Gastrocnemius medialis (tissue), 4 donors: ENCODE measurements around the gene ATXN7.

Source experiments
- POLR2A ChIP-seq, 2 donors: fragments of 450-650 bp; IDR thresholded peaks; one replicate each; pipeline ENCODE4 v1.6.1; 2017; ENCODE audit warnings: antibody characterized with exemption in 2 of 2, mild to moderate bottlenecking in 2 of 2, moderate library complexity in 2 of 2
- TF ChIP-seq, protein P1 (sequence below), 5 experiments: fragments of 450-650 bp in 3 of 5; fragments of 200-600 bp in 2 of 5; sonication (generic) in 2 of 5; IDR thresholded peaks in 4 of 5; conservative IDR thresholded peaks in 1 of 5; 1 replicate in 4 of 5; 2 replicates in 1 of 5; pipeline ENCODE4 v1.5.1; 2016 to 2019; ENCODE audit warnings: antibody characterized with exemption in 5 of 5, mild to moderate bottlenecking in 3 of 5, moderate library complexity in 3 of 5

GRCh38 chr3:63981980-63982379, 118.3 kb downstream of the ATXN7 start:
- TF ChIP-seq, protein P1, sequence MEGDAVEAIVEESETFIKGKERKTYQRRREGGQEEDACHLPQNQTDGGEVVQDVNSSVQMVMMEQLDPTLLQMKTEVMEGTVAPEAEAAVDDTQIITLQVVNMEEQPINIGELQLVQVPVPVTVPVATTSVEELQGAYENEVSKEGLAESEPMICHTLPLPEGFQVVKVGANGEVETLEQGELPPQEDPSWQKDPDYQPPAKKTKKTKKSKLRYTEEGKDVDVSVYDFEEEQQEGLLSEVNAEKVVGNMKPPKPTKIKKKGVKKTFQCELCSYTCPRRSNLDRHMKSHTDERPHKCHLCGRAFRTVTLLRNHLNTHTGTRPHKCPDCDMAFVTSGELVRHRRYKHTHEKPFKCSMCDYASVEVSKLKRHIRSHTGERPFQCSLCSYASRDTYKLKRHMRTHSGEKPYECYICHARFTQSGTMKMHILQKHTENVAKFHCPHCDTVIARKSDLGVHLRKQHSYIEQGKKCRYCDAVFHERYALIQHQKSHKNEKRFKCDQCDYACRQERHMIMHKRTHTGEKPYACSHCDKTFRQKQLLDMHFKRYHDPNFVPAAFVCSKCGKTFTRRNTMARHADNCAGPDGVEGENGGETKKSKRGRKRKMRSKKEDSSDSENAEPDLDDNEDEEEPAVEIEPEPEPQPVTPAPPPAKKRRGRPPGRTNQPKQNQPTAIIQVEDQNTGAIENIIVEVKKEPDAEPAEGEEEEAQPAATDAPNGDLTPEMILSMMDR (IDR thresholded peaks at IDR 0.05 in 4 of 5, conservative IDR thresholded peaks at IDR 0.05 in 1 of 5), result no peak
- TF ChIP-seq POLR2A (IDR thresholded peaks at IDR 0.05), result no peak
